Measurements from ENCODE around the gene SMC1B. TPM values are rescaled to one million over a fixed set of nuclear protein-coding genes. Genes with fewer than 3 reads are reported as not detected.

Gene SMC1B, protein sequence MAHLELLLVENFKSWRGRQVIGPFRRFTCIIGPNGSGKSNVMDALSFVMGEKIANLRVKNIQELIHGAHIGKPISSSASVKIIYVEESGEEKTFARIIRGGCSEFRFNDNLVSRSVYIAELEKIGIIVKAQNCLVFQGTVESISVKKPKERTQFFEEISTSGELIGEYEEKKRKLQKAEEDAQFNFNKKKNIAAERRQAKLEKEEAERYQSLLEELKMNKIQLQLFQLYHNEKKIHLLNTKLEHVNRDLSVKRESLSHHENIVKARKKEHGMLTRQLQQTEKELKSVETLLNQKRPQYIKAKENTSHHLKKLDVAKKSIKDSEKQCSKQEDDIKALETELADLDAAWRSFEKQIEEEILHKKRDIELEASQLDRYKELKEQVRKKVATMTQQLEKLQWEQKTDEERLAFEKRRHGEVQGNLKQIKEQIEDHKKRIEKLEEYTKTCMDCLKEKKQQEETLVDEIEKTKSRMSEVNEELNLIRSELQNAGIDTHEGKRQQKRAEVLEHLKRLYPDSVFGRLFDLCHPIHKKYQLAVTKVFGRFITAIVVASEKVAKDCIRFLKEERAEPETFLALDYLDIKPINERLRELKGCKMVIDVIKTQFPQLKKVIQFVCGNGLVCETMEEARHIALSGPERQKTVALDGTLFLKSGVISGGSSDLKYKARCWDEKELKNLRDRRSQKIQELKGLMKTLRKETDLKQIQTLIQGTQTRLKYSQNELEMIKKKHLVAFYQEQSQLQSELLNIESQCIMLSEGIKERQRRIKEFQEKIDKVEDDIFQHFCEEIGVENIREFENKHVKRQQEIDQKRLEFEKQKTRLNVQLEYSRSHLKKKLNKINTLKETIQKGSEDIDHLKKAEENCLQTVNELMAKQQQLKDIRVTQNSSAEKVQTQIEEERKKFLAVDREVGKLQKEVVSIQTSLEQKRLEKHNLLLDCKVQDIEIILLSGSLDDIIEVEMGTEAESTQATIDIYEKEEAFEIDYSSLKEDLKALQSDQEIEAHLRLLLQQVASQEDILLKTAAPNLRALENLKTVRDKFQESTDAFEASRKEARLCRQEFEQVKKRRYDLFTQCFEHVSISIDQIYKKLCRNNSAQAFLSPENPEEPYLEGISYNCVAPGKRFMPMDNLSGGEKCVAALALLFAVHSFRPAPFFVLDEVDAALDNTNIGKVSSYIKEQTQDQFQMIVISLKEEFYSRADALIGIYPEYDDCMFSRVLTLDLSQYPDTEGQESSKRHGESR
- 0.15 TPM in 1 of 2 replicates, not detected in the other for total RNA-seq

DNA sequence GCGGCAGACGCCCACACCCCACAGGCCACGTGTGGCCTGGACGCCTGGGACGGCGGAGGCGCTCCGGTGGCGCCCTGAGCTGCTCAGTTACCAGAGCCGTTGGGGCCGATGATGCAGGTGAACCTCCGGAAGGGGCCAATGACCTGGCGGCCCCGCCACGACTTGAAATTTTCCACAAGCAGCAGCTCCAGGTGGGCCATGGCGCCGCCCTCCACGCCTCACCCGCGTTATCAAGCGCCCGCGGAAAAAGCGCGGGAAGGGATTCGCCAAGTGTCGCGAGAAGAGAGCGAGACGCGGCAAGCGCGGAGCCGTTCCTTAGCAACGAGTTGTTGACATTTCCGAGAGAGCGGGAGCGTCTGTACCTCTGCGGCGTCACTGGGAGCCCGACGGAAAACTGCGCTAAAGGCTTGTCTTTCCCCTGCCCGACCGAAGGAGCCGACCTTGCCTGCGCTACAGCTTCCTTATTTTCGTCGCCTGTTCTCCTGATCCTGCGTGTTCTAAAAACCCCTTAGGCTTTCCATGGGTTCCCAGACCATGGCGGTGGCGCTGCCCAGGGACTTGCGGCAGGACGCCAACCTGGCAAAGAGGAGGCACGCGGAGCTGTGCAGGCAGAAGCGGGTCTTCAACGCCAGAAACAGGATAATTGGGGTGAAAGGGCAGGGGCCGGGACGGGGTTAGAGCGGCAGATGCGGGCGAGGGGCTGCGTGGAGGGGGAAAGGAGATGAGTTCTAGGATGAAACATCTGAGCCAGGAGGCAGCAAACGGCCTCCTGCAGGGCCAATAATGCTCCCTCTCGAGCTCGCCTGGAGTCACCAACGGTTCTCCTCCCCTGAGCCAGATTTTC is at the start of gene SMC1B, which contains the start of gene RIBC2:
Gene SMC1B, minus strand, starts transcription at position 232 of the 844 bp plus-strand sequence. Its CDS starts 32 bp downstream, at position 200.
Gene RIBC2, plus strand, starts transcription at position 326 of the 844 bp plus-strand sequence. Its CDS starts 194 bp downstream, at position 520.

DNA sequence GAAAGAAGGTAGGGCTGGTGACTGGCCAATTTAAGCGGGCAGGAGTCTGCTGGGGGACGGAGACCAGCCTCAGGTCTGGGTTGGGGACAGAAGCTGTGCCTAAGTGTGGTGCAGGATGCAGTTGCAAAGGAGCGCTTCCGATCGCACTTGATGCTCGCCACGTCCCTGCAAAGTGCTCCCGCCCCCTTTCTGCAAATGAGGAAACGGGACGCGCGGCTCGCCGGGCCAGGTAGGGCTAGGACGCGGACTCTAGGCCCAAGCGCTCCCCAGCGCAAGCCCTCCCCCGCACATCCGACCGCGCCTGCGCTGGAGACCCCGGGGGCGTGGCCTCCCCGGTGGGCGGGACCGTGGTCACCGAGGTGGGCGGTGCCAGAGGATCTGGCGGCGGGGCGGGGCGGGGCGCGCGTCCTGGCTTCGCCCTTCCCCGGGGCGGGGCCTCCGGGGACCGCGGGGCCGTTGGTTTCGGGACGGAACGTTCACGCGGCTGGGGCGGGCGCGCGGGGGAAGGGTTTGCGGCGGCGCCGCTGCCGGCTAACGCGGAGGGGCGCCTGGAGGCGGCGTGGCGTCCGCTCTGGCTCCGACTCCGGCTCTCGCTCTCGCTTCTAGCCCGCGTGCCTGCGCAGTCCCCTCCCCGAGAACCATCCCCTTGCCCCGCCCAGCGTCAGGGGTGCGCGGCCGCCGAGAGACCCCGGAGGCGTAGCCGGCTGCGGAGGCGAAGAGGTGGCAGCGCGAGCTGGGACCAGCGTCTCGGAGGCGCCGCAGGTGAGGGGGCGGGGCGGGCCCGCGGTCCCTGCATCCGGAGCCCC is 103.8 kb downstream of the SMC1B start, which contains the start of gene FAM118A:
Gene FAM118A, plus strand, starts transcription at position 513 of the 806 bp plus-strand sequence. CDS start 12,446 bp downstream, outside the sequence.

Other genes with a start within 250 kb of the SMC1B start
- gene NUP50, start 249.7 kb downstream of the SMC1B start, total RNA-seq = 45.8 and 62.5 TPM in 2 replicates
- 33.8 and 43.2 TPM in 2 replicates for gene KIAA0930, start 172.7 kb downstream of the SMC1B start, total RNA-seq
- not detected in 2 replicates for gene UPK3A, start 128.7 kb downstream of the SMC1B start, total RNA-seq
- gene FAM118A, start 103.7 kb downstream of the SMC1B start, total RNA-seq = 21.4 and 23.4 TPM in 2 replicates
- 0.32 and 1.4 TPM in 2 replicates for gene RIBC2, start 94 bp upstream of the SMC1B start, total RNA-seq
- 2.3 and 14.3 TPM in 2 replicates for gene FBLN1, start 89.3 kb upstream of the SMC1B start, total RNA-seq

All from epithelial cell of umbilical artery (primary cell).